ENCODE measurements around the gene IGFL2.
"Not testable (repeated sequence)": the region's sequence is repeated elsewhere in the genome, so short reads cannot be mapped to it uniquely, and the experiment has no call there.

IGFL2 gene

GRCh38 chr19:46142294-46142693, 5.7 kb upstream of the IGFL2 start:
- DNase-seq (ENCODE audit: low spot score), result no peak

- no peak for DNase-seq (ENCODE audit: low spot score)
Observed at GRCh38 chr19:46144756-46145155, 3.3 kb upstream of the IGFL2 start.

- no peak for DNase-seq (ENCODE audit: low spot score)
Observed at GRCh38 chr19:46147166-46147740, 785 bp upstream of the IGFL2 start.

GRCh38 chr19:46150606-46151005, 2.6 kb downstream of the IGFL2 start:
- DNase-seq (ENCODE audit: low spot score), result no peak

GRCh38 chr19:46155237-46155636, 7.2 kb downstream of the IGFL2 start:
- DNase-seq (ENCODE audit: low spot score), result no peak

GRCh38 chr19:46159418-46160232, 11.6 kb downstream of the IGFL2 start:
- no peak for DNase-seq (ENCODE audit: low spot score)

GRCh38 chr19:46160233-46160775, 12.3 kb downstream of the IGFL2 start:
- no peak for DNase-seq (ENCODE audit: low spot score)

GRCh38 chr19:46161642-46162257, 13.7 kb downstream of the IGFL2 start:
- DNase-seq (ENCODE audit: low spot score), result not testable (repeated sequence)

- no peak for DNase-seq (ENCODE audit: low spot score)
Observed at GRCh38 chr19:46162731-46163130, 14.7 kb downstream of the IGFL2 start.

- DNase-seq (ENCODE audit: low spot score), result no peak
Observed at GRCh38 chr19:46173886-46174480, 25.9 kb downstream of the IGFL2 start.

GRCh38 chr19:46176116-46176860, 28.2 kb downstream of the IGFL2 start:
- DNase-seq (ENCODE audit: low spot score), result no peak

GRCh38 chr19:46179076-46179759, 31.2 kb downstream of the IGFL2 start:
- no peak for DNase-seq (ENCODE audit: low spot score)

GRCh38 chr19:46180701-46181387, 32.8 kb downstream of the IGFL2 start:
- DNase-seq (ENCODE audit: low spot score), result no peak

GRCh38 chr19:46181388-46181779, 33.3 kb downstream of the IGFL2 start:
- no peak for DNase-seq (ENCODE audit: low spot score)

GRCh38 chr19:46182476-46182875, 34.4 kb downstream of the IGFL2 start:
- no peak for DNase-seq (ENCODE audit: low spot score)

- DNase-seq (ENCODE audit: low spot score), result not testable (repeated sequence)
Observed at GRCh38 chr19:46184775-46185710, 37.0 kb downstream of the IGFL2 start.

- DNase-seq (ENCODE audit: low spot score), result no peak
Observed at GRCh38 chr19:46186101-46186716, 38.2 kb downstream of the IGFL2 start.

GRCh38 chr19:46186717-46187101, 38.7 kb downstream of the IGFL2 start:
- DNase-seq (ENCODE audit: low spot score), result no peak
